DMS79 (cell line): Measurements from ENCODE around the gene UNC13A.

Experiments used
- DNase-seq: peaks from one replicate; lab custom pipeline; 2025; lab: John Stamatoyannopoulos, UW

UNC13A gene

GRCh38 chr19:17625980-17626379 is 62.2 kb downstream of the UNC13A start:
- DNase-seq, result no peak

GRCh38 chr19:17625043-17625442 is 63.1 kb downstream of the UNC13A start:
- DNase-seq, result no peak

GRCh38 chr19:17624314-17624991 is 63.7 kb downstream of the UNC13A start:
- DNase-seq, result no peak

GRCh38 chr19:17623224-17623935 is 64.8 kb downstream of the UNC13A start:
- no peak for DNase-seq

- DNase-seq, result no peak
Measured at GRCh38 chr19:17620696-17621095, 67.5 kb downstream of the UNC13A start.

- no peak for DNase-seq
Measured at GRCh38 chr19:17618936-17619335, 69.2 kb downstream of the UNC13A start.

- DNase-seq, result no peak
Measured at GRCh38 chr19:17618281-17618903, 69.8 kb downstream of the UNC13A start.

- no peak for DNase-seq
Measured at GRCh38 chr19:17617807-17618192, 70.4 kb downstream of the UNC13A start.

GRCh38 chr19:17616961-17617806 is 71.0 kb downstream of the UNC13A start:
- no peak for DNase-seq

GRCh38 chr19:17616686-17616960 is 71.5 kb downstream of the UNC13A start:
- no peak for DNase-seq

GRCh38 chr19:17615889-17616685 is 72.1 kb downstream of the UNC13A start:
- no peak for DNase-seq

GRCh38 chr19:17614476-17614875 is 73.7 kb downstream of the UNC13A start:
- no peak for DNase-seq

GRCh38 chr19:17611462-17612244 is 76.5 kb downstream of the UNC13A start:
- DNase-seq, result no peak

- DNase-seq, result no peak
Measured at GRCh38 chr19:17610384-17610783, 77.8 kb downstream of the UNC13A start.

- no peak for DNase-seq
Measured at GRCh38 chr19:17607936-17608335, 80.2 kb downstream of the UNC13A start.

- DNase-seq, result no peak
Measured at GRCh38 chr19:17606590-17607185, 81.5 kb downstream of the UNC13A start.

- DNase-seq, result no peak
Measured at GRCh38 chr19:17605761-17606589, 82.2 kb downstream of the UNC13A start.

- no peak for DNase-seq
Measured at GRCh38 chr19:17605117-17605516, 83.0 kb downstream of the UNC13A start.

- no peak for DNase-seq
Measured at GRCh38 chr19:17604372-17605025, 83.7 kb downstream of the UNC13A start.
